Neural cell (in vitro differentiated cells): ENCODE results near the gene SLC29A1. TPM values are rescaled to one million over a fixed set of nuclear protein-coding genes. Genes with fewer than 3 reads are reported as not detected.

Source experiments
- H2AFZ ChIP-seq: fragments of 200-600, 300-800 bp; sonication (generic), shearing (Covaris generic); 2 replicates; pipeline ENCODE4 v1.6.0; 2014; ENCODE audit warnings: low read depth, mild to moderate bottlenecking, antibody characterized with exemption, low read length, moderate library complexity
- H3F3A ChIP-seq: fragments of 200-600 bp; shearing (Covaris generic); 2 replicates; pipeline ENCODE4 v1.6.1; 2016; ENCODE audit warnings: mild to moderate bottlenecking, moderate library complexity, mixed read lengths, antibody characterized with exemption, low read length; ENCODE audit not compliant: insufficient read depth, poor library complexity, severe bottlenecking
- H3K27ac ChIP-seq: fragments of 200-600, 300-800 bp; sonication (generic), shearing (Covaris generic); 2 replicates; pipeline ENCODE4 v1.5.1; 2014; ENCODE audit warnings: mild to moderate bottlenecking, low read length, moderate library complexity
- H3K27me3 ChIP-seq: fragments of 300-800, 200-600 bp; sonication (generic), shearing (Covaris generic); 2 replicates; pipeline ENCODE4 v1.6.0; 2014; ENCODE audit warnings: mild to moderate bottlenecking, low read depth, low read length, moderate library complexity; ENCODE audit not compliant: insufficient read depth
- H3K36me3 ChIP-seq: fragments of 300-800, 200-600 bp; sonication (generic), shearing (Covaris generic); 2 replicates; pipeline ENCODE4 v1.5.1; 2014; ENCODE audit warnings: mild to moderate bottlenecking, antibody characterized with exemption, low read length, moderate library complexity; ENCODE audit not compliant: insufficient read depth
- H3K4me2 ChIP-seq: fragments of 300-800, 200-600 bp; sonication (generic), shearing (Covaris generic); 2 replicates; pipeline ENCODE4 v1.6.0; 2014; ENCODE audit warnings: mild to moderate bottlenecking, low read length
- H3K4me3 ChIP-seq: fragments of 300-800, 200-600 bp; sonication (generic), shearing (Covaris generic); 2 replicates; pipeline ENCODE4 v1.5.1; 2014; ENCODE audit warnings: mild to moderate bottlenecking, low read length, moderate library complexity
- H3K79me2 ChIP-seq: fragments of 200-600 bp; shearing (Covaris generic); replicated peaks from 2 replicates; pipeline ENCODE4 v1.6.0; 2014; ENCODE audit warnings: mild to moderate bottlenecking, low read length, moderate library complexity; ENCODE audit not compliant: insufficient read depth
- H3K9ac ChIP-seq: fragments of 300-800, 200-600 bp; sonication (generic), shearing (Covaris generic); 2 replicates; pipeline ENCODE4 v1.6.1; 2016; ENCODE audit warnings: mild to moderate bottlenecking, low read length, mixed read lengths
- H3K9me2 ChIP-seq: fragments of 200-600 bp; shearing (Covaris generic); 2 replicates; pipeline ENCODE4 v1.6.1; 2016; ENCODE audit warnings: mild to moderate bottlenecking, low read length, mixed read lengths; ENCODE audit not compliant: insufficient read depth
- H3K9me3 ChIP-seq: fragments of 200-600, 300-800 bp; sonication (generic), shearing (Covaris generic); 2 replicates; pipeline ENCODE4 v1.6.1; 2016; ENCODE audit warnings: mild to moderate bottlenecking, mixed run types, low read length, moderate library complexity, mixed read lengths
- H4K20me1 ChIP-seq: fragments of 200-600 bp; shearing (Covaris generic); 2 replicates; pipeline ENCODE4 v1.6.1; 2016; ENCODE audit warnings: mild to moderate bottlenecking, mixed run types; ENCODE audit not compliant: insufficient read depth
- EP300 ChIP-seq: fragments of 450-650 bp; conservative IDR thresholded peaks from 2 replicates; pipeline ENCODE4 v1.6.1; 2014; ENCODE audit warnings: antibody characterized with exemption, mild to moderate bottlenecking, moderate library complexity; ENCODE audit not compliant: poor library complexity, severe bottlenecking
- EZH2 ChIP-seq: fragments of 200-600, 300-800 bp; shearing (Covaris generic), sonication (generic); IDR thresholded peaks from 2 replicates; pipeline ENCODE4 v1.6.1; 2014; ENCODE audit warnings: antibody characterized with exemption, low read length, borderline replicate concordance, mild to moderate bottlenecking; ENCODE audit not compliant: insufficient read depth, poor library complexity, severe bottlenecking
- MXI1 ChIP-seq: fragments of 450-650 bp; conservative IDR thresholded peaks from 2 replicates; pipeline ENCODE4 v1.6.1; 2014; ENCODE audit warnings: antibody characterized with exemption, mild to moderate bottlenecking; ENCODE audit not compliant: poor library complexity, severe bottlenecking
- POLR2AphosphoS5 ChIP-seq: IDR thresholded peaks from 2 replicates; pipeline ENCODE4 v1.6.1; 2012
- RAD21 ChIP-seq: fragments of 450-650 bp; conservative IDR thresholded peaks from 2 replicates; pipeline ENCODE4 v1.6.1; 2014; ENCODE audit warnings: antibody characterized with exemption, mild to moderate bottlenecking, moderate library complexity
- REST ChIP-seq: IDR thresholded peaks from 2 replicates; pipeline ENCODE4 v1.6.1; 2012; ENCODE audit warnings: borderline replicate concordance
- SMC3 ChIP-seq: fragments of 450-650 bp; conservative IDR thresholded peaks from 2 replicates; pipeline ENCODE4 v1.6.1; 2014; ENCODE audit warnings: antibody characterized with exemption, mild to moderate bottlenecking, moderate library complexity; ENCODE audit not compliant: poor library complexity
- TAF1 ChIP-seq: IDR thresholded peaks from 2 replicates; pipeline ENCODE4 v1.6.1; 2012; ENCODE audit warnings: low read depth
- polyA plus RNA-seq: library from polyadenylated mRNA; depleted of rRNA; stranded (reverse); fragments of >200 nt; gene quantifications from 2 replicates; pipeline ENCODE4 v1.2.3, GENCODE V29; 2014
- TF ChIP-seq, protein P1 (sequence below): fragments of 450-650 bp; IDR thresholded peaks from 2 replicates; pipeline ENCODE4 v1.5.1; 2014; ENCODE audit warnings: antibody characterized with exemption, mild to moderate bottlenecking, moderate library complexity; ENCODE audit not compliant: poor library complexity, severe bottlenecking

Gene SLC29A1
- polyA plus RNA-seq, 1 donor from 2014 or later, result 18.9 TPM

DNA sequence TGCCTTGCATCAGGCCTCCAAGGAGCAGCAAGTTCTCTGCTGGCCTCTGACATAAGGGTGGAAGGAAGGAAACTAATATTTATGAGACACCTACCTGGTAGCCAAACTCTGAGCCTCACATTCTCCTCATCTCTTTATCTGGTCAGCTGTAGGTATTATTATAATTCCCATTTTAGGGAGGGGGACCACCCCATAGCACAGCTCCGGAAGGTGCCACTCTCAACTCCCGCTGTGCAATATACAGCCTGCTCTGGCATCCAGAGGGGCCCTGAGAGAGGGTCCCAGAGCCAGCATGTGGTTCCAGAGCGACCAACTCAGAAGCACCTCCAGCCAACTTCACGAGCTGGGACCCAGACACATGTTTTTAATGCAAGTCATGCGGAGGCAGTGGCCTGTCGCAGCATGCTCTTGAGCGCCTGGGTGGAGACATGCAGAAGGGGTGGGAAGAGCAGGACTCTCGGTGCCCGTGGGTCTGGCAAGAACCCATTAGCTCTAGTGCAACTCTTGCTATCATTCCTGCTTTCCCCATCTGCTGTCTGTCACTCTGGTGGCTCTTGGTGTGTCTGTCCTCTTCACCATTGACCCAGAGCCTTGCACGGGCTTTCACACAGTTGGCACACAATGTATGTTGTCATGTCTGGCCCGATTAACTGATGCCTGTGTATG, 21.6 kb upstream of the SLC29A1 start:
- Histone ChIP-seq H3K79me2 (no peaks in the 10 kb centered on the region), H3F3A (no peaks in the 10 kb centered on the region), H3K4me3 (no peak overlapping the region), H3K9me3 (no peaks in the 10 kb centered on the region), H3K9me2 (no peaks in the 10 kb centered on the region), H3K36me3 (no peaks in the 10 kb centered on the region), H3K9ac (no peak overlapping the region), H3K4me2 (no peak overlapping the region), H3K27ac (no peak overlapping the region), H4K20me1 (no peaks in the 10 kb centered on the region), H3K27me3 (no peaks in the 10 kb centered on the region), H2AFZ (no peak overlapping the region)
- TF ChIP-seq TAF1 (no peak), MXI1 (no peak), POLR2AphosphoS5 (no peak), EP300 (no peak), REST (no peak), EZH2 (no peak), RAD21 (no peak), SMC3 (no peak)
- TF ChIP-seq, protein P1, sequence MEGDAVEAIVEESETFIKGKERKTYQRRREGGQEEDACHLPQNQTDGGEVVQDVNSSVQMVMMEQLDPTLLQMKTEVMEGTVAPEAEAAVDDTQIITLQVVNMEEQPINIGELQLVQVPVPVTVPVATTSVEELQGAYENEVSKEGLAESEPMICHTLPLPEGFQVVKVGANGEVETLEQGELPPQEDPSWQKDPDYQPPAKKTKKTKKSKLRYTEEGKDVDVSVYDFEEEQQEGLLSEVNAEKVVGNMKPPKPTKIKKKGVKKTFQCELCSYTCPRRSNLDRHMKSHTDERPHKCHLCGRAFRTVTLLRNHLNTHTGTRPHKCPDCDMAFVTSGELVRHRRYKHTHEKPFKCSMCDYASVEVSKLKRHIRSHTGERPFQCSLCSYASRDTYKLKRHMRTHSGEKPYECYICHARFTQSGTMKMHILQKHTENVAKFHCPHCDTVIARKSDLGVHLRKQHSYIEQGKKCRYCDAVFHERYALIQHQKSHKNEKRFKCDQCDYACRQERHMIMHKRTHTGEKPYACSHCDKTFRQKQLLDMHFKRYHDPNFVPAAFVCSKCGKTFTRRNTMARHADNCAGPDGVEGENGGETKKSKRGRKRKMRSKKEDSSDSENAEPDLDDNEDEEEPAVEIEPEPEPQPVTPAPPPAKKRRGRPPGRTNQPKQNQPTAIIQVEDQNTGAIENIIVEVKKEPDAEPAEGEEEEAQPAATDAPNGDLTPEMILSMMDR, result no peak

- no peaks in the 10 kb centered on the region for H3K9me2 ChIP-seq
- H3K9me3 ChIP-seq, result no peaks in the 10 kb centered on the region
- no peak overlapping the region for H3K27ac ChIP-seq
- no peaks in the 10 kb centered on the region for H3K36me3 ChIP-seq
- no peak overlapping the region for H3K4me2 ChIP-seq
- no peak overlapping the region for H3K9ac ChIP-seq
- H4K20me1 ChIP-seq, result no peaks in the 10 kb centered on the region
- no peak for TF ChIP-seq MXI1
- no peak for TF ChIP-seq EZH2
- TF ChIP-seq RAD21, result no peak
- no peak for TF ChIP-seq SMC3
- no peak for TF ChIP-seq REST
- TF ChIP-seq, protein P1, result no peak
- TF ChIP-seq TAF1, result no peak
- TF ChIP-seq EP300, result no peak
- no peak for TF ChIP-seq POLR2AphosphoS5
- no peaks in the 10 kb centered on the region for H3K79me2 ChIP-seq
- no peak overlapping the region for H3K4me3 ChIP-seq
- no peaks in the 10 kb centered on the region for H3K27me3 ChIP-seq
- H2AFZ ChIP-seq, result no peak overlapping the region
- no peaks in the 10 kb centered on the region for H3F3A ChIP-seq
Observed at GRCh38 chr6:44202332-44202971, 20.9 kb upstream of the SLC29A1 start.
